ENCODE results near the gene ARMCX1.
"Not testable (repeated sequence)": the region's sequence is repeated elsewhere in the genome, so short reads cannot be mapped to it uniquely, and the experiment has no call there.

ARMCX1 gene

GRCh38 chrX:101550362-101550750 is at the start of gene ARMCX1:
TSS of gene ARMCX1 (plus strand) at chrX:101550547. CDS start at chrX:101552931, 2,384 bp downstream.
- DNase-seq (ENCODE audit: low spot score): peak; percentile 75

GRCh38 chrX:101502929-101503328 is 47.4 kb upstream of the ARMCX1 start:
- DNase-seq (ENCODE audit: low spot score): not testable (repeated sequence)

GRCh38 chrX:101507372-101507771 is 43.0 kb upstream of the ARMCX1 start:
- DNase-seq (ENCODE audit: low spot score): no peak

GRCh38 chrX:101507986-101508385 is 42.4 kb upstream of the ARMCX1 start:
- DNase-seq (ENCODE audit: low spot score): no peak

- no peak for DNase-seq (ENCODE audit: low spot score)
Measured at GRCh38 chrX:101530944-101531343, 19.4 kb upstream of the ARMCX1 start.

GRCh38 chrX:101539116-101539515 is 11.2 kb upstream of the ARMCX1 start:
- DNase-seq (ENCODE audit: low spot score): no peak

GRCh38 chrX:101550751-101551379 is 518 bp downstream of the ARMCX1 start:
- peak; percentile 69 for DNase-seq (ENCODE audit: low spot score)

GRCh38 chrX:101551380-101551767 is 1.0 kb downstream of the ARMCX1 start:
- DNase-seq (ENCODE audit: low spot score): no peak

- no peak for DNase-seq (ENCODE audit: low spot score)
Measured at GRCh38 chrX:101552714-101553113, 2.4 kb downstream of the ARMCX1 start.

GRCh38 chrX:101564651-101565050 is 14.3 kb downstream of the ARMCX1 start:
- DNase-seq (ENCODE audit: low spot score): no peak

GRCh38 chrX:101595739-101596419 is 45.5 kb downstream of the ARMCX1 start:
- no peak for DNase-seq (ENCODE audit: low spot score)

- not testable (repeated sequence) for DNase-seq (ENCODE audit: low spot score)
Measured at GRCh38 chrX:101599592-101599991, 49.2 kb downstream of the ARMCX1 start.

GRCh38 chrX:101602077-101602476 is 51.7 kb downstream of the ARMCX1 start:
- DNase-seq (ENCODE audit: low spot score): no peak
